ENCODE data around the gene VIT.

DNA sequence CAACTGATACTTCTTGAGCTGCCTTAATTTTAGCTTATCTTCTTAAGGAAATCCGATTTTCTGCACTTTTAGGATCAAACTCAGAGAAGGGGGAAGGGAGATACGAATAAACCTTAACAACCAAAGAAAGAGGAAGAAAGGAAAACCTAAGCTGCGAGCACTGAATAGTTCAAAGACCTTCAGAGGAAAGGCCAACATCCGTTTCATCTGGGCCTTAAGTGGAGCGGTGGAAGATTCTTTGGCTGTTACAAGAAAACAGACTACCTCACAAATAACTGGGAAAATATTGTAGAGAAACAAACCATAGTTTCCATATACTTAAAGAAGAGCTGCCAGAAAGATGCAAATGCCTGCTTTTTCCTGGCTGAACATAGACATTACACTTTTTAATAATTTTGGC lies 43.6 kb downstream of the VIT start:
- TF ChIP-seq, protein P1, sequence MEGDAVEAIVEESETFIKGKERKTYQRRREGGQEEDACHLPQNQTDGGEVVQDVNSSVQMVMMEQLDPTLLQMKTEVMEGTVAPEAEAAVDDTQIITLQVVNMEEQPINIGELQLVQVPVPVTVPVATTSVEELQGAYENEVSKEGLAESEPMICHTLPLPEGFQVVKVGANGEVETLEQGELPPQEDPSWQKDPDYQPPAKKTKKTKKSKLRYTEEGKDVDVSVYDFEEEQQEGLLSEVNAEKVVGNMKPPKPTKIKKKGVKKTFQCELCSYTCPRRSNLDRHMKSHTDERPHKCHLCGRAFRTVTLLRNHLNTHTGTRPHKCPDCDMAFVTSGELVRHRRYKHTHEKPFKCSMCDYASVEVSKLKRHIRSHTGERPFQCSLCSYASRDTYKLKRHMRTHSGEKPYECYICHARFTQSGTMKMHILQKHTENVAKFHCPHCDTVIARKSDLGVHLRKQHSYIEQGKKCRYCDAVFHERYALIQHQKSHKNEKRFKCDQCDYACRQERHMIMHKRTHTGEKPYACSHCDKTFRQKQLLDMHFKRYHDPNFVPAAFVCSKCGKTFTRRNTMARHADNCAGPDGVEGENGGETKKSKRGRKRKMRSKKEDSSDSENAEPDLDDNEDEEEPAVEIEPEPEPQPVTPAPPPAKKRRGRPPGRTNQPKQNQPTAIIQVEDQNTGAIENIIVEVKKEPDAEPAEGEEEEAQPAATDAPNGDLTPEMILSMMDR (conservative IDR thresholded peaks at IDR 0.05 in 1 of 2, IDR thresholded peaks at IDR 0.05 in 1 of 2; ENCODE audit: low read depth in 1 of 2, low read length in 2 of 2), result no peak
- no peak for TF ChIP-seq EZH2 (IDR thresholded peaks at IDR 0.05; ENCODE audit: low read length, missing control alignments)
